AG04449 (cell line): Measurements from ENCODE around the gene PFDN4.

Experiments
- CTCF ChIA-PET: fragments of 350-600 bp; formaldehyde crosslinking; extraction: SDS; loops from one replicate; lab custom pipeline; 2021; ENCODE audit warnings: antibody characterized with exemption; lab: Yijun Ruan, JAX
- POLR2A ChIA-PET: fragments of 400-600, 350-600 bp; formaldehyde crosslinking; extraction: SDS; loops from one replicate; lab custom pipeline; 2020; ENCODE audit warnings: antibody characterized with exemption, inconsistent platforms; lab: Yijun Ruan, JAX
- DNase-seq: peaks from one replicate; pipeline ENCODE4 v3.0.0-alpha.2; 2010; ENCODE audit warnings: low read depth, low spot score
- H3K4me3 ChIP-seq: 2 replicates; pipeline ENCODE4 v1.5.1; 2011; ENCODE audit warnings: low read depth, mild to moderate bottlenecking, control low read depth, low read length
- CTCF ChIP-seq: IDR thresholded peaks from one replicate; pipeline ENCODE4 v1.5.1; 2011; ENCODE audit warnings: mild to moderate bottlenecking, moderate library complexity, low read length, control low read depth, inconsistent platforms; ENCODE audit not compliant: insufficient read depth; ENCODE audit errors: missing control alignments

PFDN4 gene

GRCh38 chr20:54167909-54168872, 39.7 kb upstream of the PFDN4 start:
- TF ChIP-seq CTCF = no peak
- H3K4me3 ChIP-seq = no peak overlapping the region
- CTCF ChIA-PET = interaction anchor here (1.0 to 3.2 kb wide), 4 partner anchors 23 to 64 kb away, joined by 3 to 17 read pairs (median 8); no protein-coding TSS in a partner anchor
- DNase-seq = no peak
- POLR2A ChIA-PET = no interaction called here

- CTCF ChIA-PET = interaction anchor here (1.7 to 3.2 kb wide), 5 partner anchors 28 to 68 kb away, joined by 4 to 17 read pairs (median 6); no protein-coding TSS in a partner anchor
- H3K4me3 ChIP-seq = no peak overlapping the region
- DNase-seq = no peak
- TF ChIP-seq CTCF = no peak
- POLR2A ChIA-PET = no interaction called here
Measured at GRCh38 chr20:54168961-54169862, 38.7 kb upstream of the PFDN4 start.

- DNase-seq = no peak
- no peak overlapping the region for H3K4me3 ChIP-seq
- CTCF ChIA-PET = interaction anchor here (1.7 to 3.2 kb wide), 6 partner anchors 10 to 68 kb away, joined by 4 to 17 read pairs (median 6); no protein-coding TSS in a partner anchor
- POLR2A ChIA-PET = no interaction called here
- no peak for TF ChIP-seq CTCF
Measured at GRCh38 chr20:54170026-54170471, 37.8 kb upstream of the PFDN4 start.

- ChIA-PET POLR2A (no interaction called here), CTCF (interaction anchor here (1.7 to 3.2 kb wide), 6 partner anchors 9 to 69 kb away, joined by 4 to 17 read pairs (median 6); no protein-coding TSS in a partner anchor)
- no peak for TF ChIP-seq CTCF
- H3K4me3 ChIP-seq = no peak overlapping the region
- DNase-seq = no peak
Measured at GRCh38 chr20:54170963-54171362, 36.9 kb upstream of the PFDN4 start.

- CTCF ChIA-PET = interaction anchor here (1.4 kb wide), 1 partner anchor 27 kb away, joined by 6 read pairs; no protein-coding TSS in a partner anchor
- H3K4me3 ChIP-seq = no peak overlapping the region
- no peak for DNase-seq
- POLR2A ChIA-PET = no interaction called here
- TF ChIP-seq CTCF = no peak
Measured at GRCh38 chr20:54172532-54172855, 35.4 kb upstream of the PFDN4 start.
